HepG2 (cell line): ENCODE results near the gene MYO7B. TPM values are rescaled to one million over a fixed set of nuclear protein-coding genes. Genes with fewer than 3 reads are reported as not detected.

Experiments used
- GABPB1 ChIP-seq: IDR thresholded peaks from 2 replicates; pipeline ENCODE4 v1.6.1; 2016; ENCODE audit warnings: mild to moderate bottlenecking, missing genetic modification reagents, moderate library complexity, missing compliant biosample characterization
- NFAT5 ChIP-seq: sonication (generic); formaldehyde crosslinking; IDR thresholded peaks from 2 replicates; pipeline ENCODE4 v1.4.0; 2020; ENCODE audit warnings: missing genetic modification reagents
- NRL ChIP-seq: sonication (generic); formaldehyde crosslinking; IDR thresholded peaks from 2 replicates; pipeline ENCODE4 v1.5.0; 2020; ENCODE audit warnings: missing genetic modification reagents, mild to moderate bottlenecking, moderate library complexity, borderline replicate concordance
- SMAD1 ChIP-seq: sonication (generic); formaldehyde crosslinking; IDR thresholded peaks from 2 replicates; pipeline ENCODE4 v1.4.0; 2020; ENCODE audit warnings: missing genetic modification reagents, low read depth, mild to moderate bottlenecking, borderline replicate concordance
- ZBTB3 ChIP-seq: sonication (generic); formaldehyde crosslinking; IDR thresholded peaks from 2 replicates; pipeline ENCODE4 v1.4.0; 2020; ENCODE audit warnings: low read depth, mild to moderate bottlenecking, moderate library complexity, missing genetic modification reagents, borderline replicate concordance
- ZNF317 ChIP-seq: sonication (generic); formaldehyde crosslinking; IDR thresholded peaks from 2 replicates; pipeline ENCODE4 v1.5.0; 2020; ENCODE audit warnings: mild to moderate bottlenecking, missing genetic modification reagents
- ZNF564 ChIP-seq: sonication (generic); formaldehyde crosslinking; IDR thresholded peaks from 2 replicates; pipeline ENCODE4 v1.8.1; 2023; ENCODE audit warnings: mild to moderate bottlenecking, missing genetic modification reagents
- ZNF776 ChIP-seq: sonication (generic); formaldehyde crosslinking; IDR thresholded peaks from 2 replicates; pipeline ENCODE4 v1.4.0; 2020; ENCODE audit warnings: mild to moderate bottlenecking, missing genetic modification reagents
- polyA plus RNA-seq, 8 experiments: library from polyadenylated mRNA; depleted of rRNA in 3 of 8; stranded (reverse) in 7 of 8; unstranded in 1 of 8; fragments of >200 nt; fragmentation: Illumina TruSeq in 4 of 8; extraction: Trizol in 4 of 8; gene quantifications; 2 replicates each; pipeline versions ENCODE4 v1.2.1 to v1.2.3, GENCODE V29; 2011 to 2016; ENCODE audit warnings: low read depth in 4 of 8, missing spikeins in 1 of 8, mixed read lengths in 1 of 8; ENCODE audit not compliant: insufficient read depth in 1 of 8
- total RNA-seq, 5 experiments: library from RNA; depleted of rRNA; stranded (reverse); fragments of >200 nt; fragmentation: Illumina TruSeq; extraction: Trizol; gene quantifications; 2 replicates each; pipeline ENCODE4 v1.2.3, GENCODE V29; 2016; ENCODE audit warnings: low read depth in 1 of 5
- TF ChIP-seq, protein P1 (sequence below): sonication (generic); formaldehyde crosslinking; IDR thresholded peaks from 2 replicates; pipeline ENCODE4 v1.4.0; 2020; ENCODE audit warnings: missing genetic modification reagents
- TF ChIP-seq, protein P2 (sequence below): sonication (generic); formaldehyde crosslinking; conservative IDR thresholded peaks from 2 replicates; pipeline ENCODE4 v1.8.0; 2022; ENCODE audit warnings: mild to moderate bottlenecking, moderate library complexity, missing genetic modification reagents

Gene MYO7B
- total and polyA plus RNA-seq, 2 of the 13 experiments (the other 11 are each of a cell fraction or from before 2014, with no cell fraction given) = not detected

GRCh38 chr2:127526132-127527000, 9.1 kb upstream of the MYO7B start, which contains the start of gene IWS1 (continued):
- TF ChIP-seq, protein P1, sequence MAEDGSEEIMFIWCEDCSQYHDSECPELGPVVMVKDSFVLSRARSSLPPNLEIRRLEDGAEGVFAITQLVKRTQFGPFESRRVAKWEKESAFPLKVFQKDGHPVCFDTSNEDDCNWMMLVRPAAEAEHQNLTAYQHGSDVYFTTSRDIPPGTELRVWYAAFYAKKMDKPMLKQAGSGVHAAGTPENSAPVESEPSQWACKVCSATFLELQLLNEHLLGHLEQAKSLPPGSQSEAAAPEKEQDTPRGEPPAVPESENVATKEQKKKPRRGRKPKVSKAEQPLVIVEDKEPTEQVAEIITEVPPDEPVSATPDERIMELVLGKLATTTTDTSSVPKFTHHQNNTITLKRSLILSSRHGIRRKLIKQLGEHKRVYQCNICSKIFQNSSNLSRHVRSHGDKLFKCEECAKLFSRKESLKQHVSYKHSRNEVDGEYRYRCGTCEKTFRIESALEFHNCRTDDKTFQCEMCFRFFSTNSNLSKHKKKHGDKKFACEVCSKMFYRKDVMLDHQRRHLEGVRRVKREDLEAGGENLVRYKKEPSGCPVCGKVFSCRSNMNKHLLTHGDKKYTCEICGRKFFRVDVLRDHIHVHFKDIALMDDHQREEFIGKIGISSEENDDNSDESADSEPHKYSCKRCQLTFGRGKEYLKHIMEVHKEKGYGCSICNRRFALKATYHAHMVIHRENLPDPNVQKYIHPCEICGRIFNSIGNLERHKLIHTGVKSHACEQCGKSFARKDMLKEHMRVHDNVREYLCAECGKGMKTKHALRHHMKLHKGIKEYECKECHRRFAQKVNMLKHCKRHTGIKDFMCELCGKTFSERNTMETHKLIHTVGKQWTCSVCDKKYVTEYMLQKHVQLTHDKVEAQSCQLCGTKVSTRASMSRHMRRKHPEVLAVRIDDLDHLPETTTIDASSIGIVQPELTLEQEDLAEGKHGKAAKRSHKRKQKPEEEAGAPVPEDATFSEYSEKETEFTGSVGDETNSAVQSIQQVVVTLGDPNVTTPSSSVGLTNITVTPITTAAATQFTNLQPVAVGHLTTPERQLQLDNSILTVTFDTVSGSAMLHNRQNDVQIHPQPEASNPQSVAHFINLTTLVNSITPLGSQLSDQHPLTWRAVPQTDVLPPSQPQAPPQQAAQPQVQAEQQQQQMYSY (CRISPR knock-in tag) = no peak
- TF ChIP-seq, protein P2, sequence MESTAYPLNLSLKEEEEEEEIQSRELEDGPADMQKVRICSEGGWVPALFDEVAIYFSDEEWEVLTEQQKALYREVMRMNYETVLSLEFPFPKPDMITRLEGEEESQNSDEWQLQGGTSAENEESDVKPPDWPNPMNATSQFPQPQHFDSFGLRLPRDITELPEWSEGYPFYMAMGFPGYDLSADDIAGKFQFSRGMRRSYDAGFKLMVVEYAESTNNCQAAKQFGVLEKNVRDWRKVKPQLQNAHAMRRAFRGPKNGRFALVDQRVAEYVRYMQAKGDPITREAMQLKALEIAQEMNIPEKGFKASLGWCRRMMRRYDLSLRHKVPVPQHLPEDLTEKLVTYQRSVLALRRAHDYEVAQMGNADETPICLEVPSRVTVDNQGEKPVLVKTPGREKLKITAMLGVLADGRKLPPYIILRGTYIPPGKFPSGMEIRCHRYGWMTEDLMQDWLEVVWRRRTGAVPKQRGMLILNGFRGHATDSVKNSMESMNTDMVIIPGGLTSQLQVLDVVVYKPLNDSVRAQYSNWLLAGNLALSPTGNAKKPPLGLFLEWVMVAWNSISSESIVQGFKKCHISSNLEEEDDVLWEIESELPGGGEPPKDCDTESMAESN (CRISPR knock-in tag) = peak; percentile 94
- TF ChIP-seq ZNF564 (CRISPR knock-in tag) (peak; percentile 54; the same call in 1 of the 2 replicates), ZBTB3 (no peak), ZNF317 (0 out of 2 replicates have a peak, but pooled peaks have one; percentile 9), NFAT5 (0 out of 2 replicates have a peak, but pooled peaks have one; percentile 38), GABPB1 (CRISPR knock-in tag) (peak; percentile 93), ZNF776 (CRISPR knock-in tag) (peak; percentile 72; the same call in 1 of the 2 replicates), SMAD1 (CRISPR knock-in tag) (0 out of 2 replicates have a peak, but pooled peaks have one; percentile 28), NRL (CRISPR knock-in tag) (peak; percentile 49; the same call in 1 of the 2 replicates)
